Stimulated activated CD8-positive, alpha-beta memory T cell treated with anti-CD3 and anti-CD28 coated beads, Interleukin-12 subunit alpha, Interleukin-12 subunit beta, amount 100 ng/mL, for 4 hours (primary cell): ENCODE results near the gene SLC43A3.
"Not testable (repeated sequence)": the region's sequence is repeated elsewhere in the genome, so short reads cannot be mapped to it uniquely, and the experiment has no call there.

ENCODE experiments used
- DNase-seq: peaks from one replicate; pipeline ENCODE4 v3.0.0-alpha.2; 2020; ENCODE audit warnings: low read depth

The SLC43A3 gene

GRCh38 chr11:57379732-57380131 lies 47.2 kb downstream of the SLC43A3 start:
- no peak for DNase-seq

- DNase-seq, result no peak
These were observed 48.7 kb downstream of the SLC43A3 start for GRCh38 chr11:57378186-57378585.

- DNase-seq, result no peak
These were observed 49.8 kb downstream of the SLC43A3 start for GRCh38 chr11:57377107-57377506.

- no peak for DNase-seq
These were observed 50.5 kb downstream of the SLC43A3 start for GRCh38 chr11:57376095-57377090.

GRCh38 chr11:57375490-57375889 lies 51.4 kb downstream of the SLC43A3 start:
- DNase-seq, result no peak

GRCh38 chr11:57374966-57375365 lies 52.0 kb downstream of the SLC43A3 start:
- no peak for DNase-seq

GRCh38 chr11:57373146-57373545 lies 53.8 kb downstream of the SLC43A3 start:
- DNase-seq, result no peak

- DNase-seq, result no peak
These were observed 56.0 kb downstream of the SLC43A3 start for GRCh38 chr11:57370941-57371340.

- DNase-seq, result no peak
These were observed 56.7 kb downstream of the SLC43A3 start for GRCh38 chr11:57370251-57370650.

GRCh38 chr11:57368845-57369232 lies 58.1 kb downstream of the SLC43A3 start:
- DNase-seq, result no peak

GRCh38 chr11:57368106-57368844 lies 58.6 kb downstream of the SLC43A3 start:
- no peak for DNase-seq

GRCh38 chr11:57364851-57365660 lies 61.9 kb downstream of the SLC43A3 start:
- no peak for DNase-seq

- DNase-seq, result no peak
These were observed 63.5 kb downstream of the SLC43A3 start for GRCh38 chr11:57363131-57364080.

GRCh38 chr11:57361926-57362325 lies 65.0 kb downstream of the SLC43A3 start:
- no peak for DNase-seq

GRCh38 chr11:57361420-57361819 lies 65.5 kb downstream of the SLC43A3 start:
- not testable (repeated sequence) for DNase-seq

- no peak for DNase-seq
These were observed 65.9 kb downstream of the SLC43A3 start for GRCh38 chr11:57360991-57361390.

- DNase-seq, result no peak
These were observed 66.8 kb downstream of the SLC43A3 start for GRCh38 chr11:57359896-57360690.

- DNase-seq, result no peak
These were observed 67.5 kb downstream of the SLC43A3 start for GRCh38 chr11:57359396-57359795.

- DNase-seq, result no peak
These were observed 67.9 kb downstream of the SLC43A3 start for GRCh38 chr11:57358991-57359390.

GRCh38 chr11:57358543-57358961 lies 68.4 kb downstream of the SLC43A3 start:
- DNase-seq, result no peak
